IMR-90 (cell line): Measurements from ENCODE around the gene KLHL42. TPM values are rescaled to one million over a fixed set of nuclear protein-coding genes. Genes with fewer than 3 reads are reported as not detected.
"Not testable (repeated sequence)": the region's sequence is repeated elsewhere in the genome, so short reads cannot be mapped to it uniquely, and the experiment has no call there.

Source experiments
- ATAC-seq: fragments of 200-7000 bp; cut with Tn5 transposase; 2 replicates; pipeline ENCODE4 v1.9.1; 2020; ENCODE audit warnings: low read depth, mild to moderate bottlenecking, moderate library complexity
- BruUV-seq: library from RNA; stranded (reverse); fragments of 400-500 nt; replicated peaks from 2 replicates; lab custom pipeline; 2021; lab: Mats Ljungman, UMichigan
- CTCF ChIA-PET: fragments of 300-600 bp; formaldehyde crosslinking; extraction: SDS; loops from one replicate; lab custom pipeline; 2021; ENCODE audit warnings: antibody characterized with exemption; lab: Yijun Ruan, JAX
- POLR2A ChIA-PET: fragments of 300-600 bp; sonication (Branson Sonifier 250); formaldehyde crosslinking; loops from one replicate; lab custom pipeline; 2022; ENCODE audit warnings: antibody characterized with exemption; ENCODE audit not compliant: unreplicated experiment; lab: Charles Lee
- DNase-seq: peaks from one replicate; pipeline ENCODE4 v3.0.0; 2013
- H2AFZ ChIP-seq: replicated peaks from 2 replicates; pipeline ENCODE3; 2013; ENCODE audit warnings: low read length, mild to moderate bottlenecking; ENCODE audit not compliant: poor library complexity
- H2AK5ac ChIP-seq: 2 replicates; pipeline ENCODE4 v1.6.1; 2013; ENCODE audit warnings: low read depth, low read length, inconsistent platforms
- H2AK9ac ChIP-seq: replicated peaks from 2 replicates; pipeline ENCODE3; 2013; ENCODE audit warnings: mild to moderate bottlenecking, low read depth, low read length, moderate library complexity; ENCODE audit not compliant: poor library complexity
- H2BK120ac ChIP-seq: 2 replicates; pipeline ENCODE4 v1.6.1; 2013; ENCODE audit warnings: low read depth, low read length, inconsistent platforms
- H2BK15ac ChIP-seq: 3 replicates; pipeline ENCODE4 v1.6.1; 2013; ENCODE audit warnings: low read depth, low read length, inconsistent platforms
- H2BK20ac ChIP-seq: 2 replicates; pipeline ENCODE4 v1.6.1; 2013; ENCODE audit warnings: low read depth, mild to moderate bottlenecking, inconsistent platforms, low read length, moderate library complexity
- H2BK5ac ChIP-seq: 2 replicates; pipeline ENCODE4 v1.6.1; 2013; ENCODE audit warnings: mild to moderate bottlenecking, low read depth, low read length, inconsistent platforms; ENCODE audit not compliant: poor library complexity, severe bottlenecking
- H3K14ac ChIP-seq: replicated peaks from 2 replicates; pipeline ENCODE4 v1.6.1; 2013; ENCODE audit warnings: low read depth, low read length, inconsistent platforms
- H3K18ac ChIP-seq: 2 replicates; pipeline ENCODE4 v1.6.1; 2013; ENCODE audit warnings: low read depth, low read length, control low read depth
- H3K23ac ChIP-seq: 2 replicates; pipeline ENCODE4 v1.6.1; 2013; ENCODE audit warnings: low read depth, low read length, inconsistent platforms
- H3K27ac ChIP-seq: 2 replicates; pipeline ENCODE4 v1.5.1; 2013; ENCODE audit warnings: mild to moderate bottlenecking, control low read depth, low read length; ENCODE audit not compliant: insufficient read depth
- H3K27me3 ChIP-seq: 2 replicates; pipeline ENCODE4 v1.6.1; 2013; ENCODE audit warnings: low read length; ENCODE audit not compliant: control insufficient read depth, insufficient read depth
- H3K36me3 ChIP-seq: 2 replicates; pipeline ENCODE4 v1.6.1; 2013; ENCODE audit warnings: low read length, mixed read lengths; ENCODE audit not compliant: control insufficient read depth, insufficient read depth
- H3K4ac ChIP-seq: 2 replicates; pipeline ENCODE4 v1.6.1; 2013; ENCODE audit warnings: low read depth, low read length, inconsistent platforms
- H3K4me1 ChIP-seq: 2 replicates; pipeline ENCODE4 v1.6.1; 2013; ENCODE audit warnings: low read length, mixed read lengths; ENCODE audit not compliant: control insufficient read depth, insufficient read depth
- H3K4me2 ChIP-seq: 2 replicates; pipeline ENCODE4 v1.6.1; 2013; ENCODE audit warnings: low read depth, mild to moderate bottlenecking, control low read depth, low read length, moderate library complexity
- H3K4me3 ChIP-seq: 2 replicates; pipeline ENCODE4 v1.5.1; 2013; ENCODE audit warnings: low read depth, mild to moderate bottlenecking, control low read depth, low read length, moderate library complexity; ENCODE audit not compliant: insufficient read depth
- H3K56ac ChIP-seq: 2 replicates; pipeline ENCODE4 v1.6.1; 2013; ENCODE audit warnings: low read length, inconsistent platforms; ENCODE audit not compliant: insufficient read depth; ENCODE audit errors: extremely low read depth
- H3K79me1 ChIP-seq, 2 experiments: 2 replicates each; pipeline ENCODE4 v1.6.1; 2013; ENCODE audit warnings: low read length in 2 of 2, inconsistent platforms in 1 of 2, low read depth in 1 of 2
- H3K9ac ChIP-seq: 2 replicates; pipeline ENCODE4 v1.6.1; 2013; ENCODE audit warnings: low read depth, low read length, control low read depth
- H3K9me1 ChIP-seq: 2 replicates; pipeline ENCODE4 v1.6.1; 2013; ENCODE audit warnings: low read length, inconsistent platforms; ENCODE audit not compliant: insufficient read depth
- H3K9me3 ChIP-seq: 2 replicates; pipeline ENCODE4 v1.6.1; 2013; ENCODE audit warnings: low read length; ENCODE audit not compliant: control insufficient read depth, insufficient read depth
- H4K20me1 ChIP-seq: 2 replicates; pipeline ENCODE4 v1.6.1; 2013; ENCODE audit warnings: low read length, inconsistent platforms; ENCODE audit not compliant: insufficient read depth
- H4K5ac ChIP-seq: 2 replicates; pipeline ENCODE4 v1.6.1; 2013; ENCODE audit warnings: mild to moderate bottlenecking, low read depth, low read length, control low read depth
- H4K8ac ChIP-seq, 2 experiments: 2 replicates each; pipeline ENCODE4 v1.6.1; 2013; ENCODE audit warnings: low read depth in 2 of 2, low read length in 2 of 2, control low read depth in 1 of 2, inconsistent platforms in 1 of 2
- H4K91ac ChIP-seq: 2 replicates; pipeline ENCODE4 v1.6.1; 2013; ENCODE audit warnings: low read depth, low read length, inconsistent platforms; ENCODE audit not compliant: insufficient read depth
- WGBS, 2 experiments: methylation state at CpG; one replicate each; pipeline versions ENCODE4 v1.1.5 to v1.1.7; 2013; ENCODE audit warnings: missing lambda C conversion rate in 2 of 2; ENCODE audit not compliant: insufficient read length in 1 of 2; ENCODE audit errors: extremely low coverage in 2 of 2; 5-methylcytosine and 5-hydroxymethylcytosine counted together
- dilution Hi-C: fragments of 300-500 bp; cut with HindIII; formaldehyde crosslinking; loops from one replicate; pipeline ENCODE4 v1.14.3; 2018; ENCODE audit warnings: low sequenced_read_pairs; ENCODE audit not compliant: unreplicated experiment
- in situ Hi-C: fragments of 300-500 bp; cut with MboI; formaldehyde crosslinking; loops from 3 replicates; pipeline ENCODE4 v1.14.3; 2019; ENCODE audit warnings: low sequenced_read_pairs, inconsistent platforms, mixed read lengths
- intact Hi-C: fragments of 100-400 bp; cut with micrococcal nuclease; formaldehyde crosslinking; loops from 2 replicates; pipeline ENCODE4 v1.10.0; 2022
- polyA plus RNA-seq, 3 experiments: library from polyadenylated mRNA; depleted of rRNA; stranded (reverse); fragments of >200 nt; gene quantifications; 2 replicates each; pipeline ENCODE4 v1.2.3, GENCODE V29; 2012; ENCODE audit warnings: low replicate concordance in 1 of 3
- total RNA-seq: library from RNA; depleted of rRNA; stranded (reverse); fragments of >200 nt; gene quantifications from 2 replicates; pipeline ENCODE4 v1.2.3, GENCODE V29; 2012

The KLHL42 gene
- total and polyA plus RNA-seq, 2 of the 4 experiments (the other 2 are of a cell fraction) = 16.7 to 28.3 TPM

- H3K9ac ChIP-seq, H2BK5ac ChIP-seq, H4K20me1 ChIP-seq, H3K18ac ChIP-seq, in situ Hi-C loops, dilution Hi-C loops, H3K56ac ChIP-seq, H3K27me3 ChIP-seq, H3K14ac ChIP-seq, H4K8ac ChIP-seq, H3K9me1 ChIP-seq, H2AK5ac ChIP-seq, BruUV-seq, intact Hi-C loops, H2BK20ac ChIP-seq, H3K23ac ChIP-seq, ATAC-seq, H3K4me1 ChIP-seq, POLR2A ChIA-PET, H3K36me3 ChIP-seq, H4K5ac ChIP-seq, H3K4ac ChIP-seq, CTCF ChIA-PET, H2BK120ac ChIP-seq, H2AFZ ChIP-seq, H3K4me3 ChIP-seq, H3K79me1 ChIP-seq, H3K27ac ChIP-seq, H2BK15ac ChIP-seq, H3K4me2 ChIP-seq, H4K91ac ChIP-seq, DNase-seq, H3K9me3 ChIP-seq, H2AK9ac ChIP-seq: not testable (repeated sequence)
- WGBS, 2 experiments = no CpG with 5 or more reads among the region's 2 CpGs
Measured at GRCh38 chr12:27847293-27847692, 67.3 kb downstream of the KLHL42 start.
